Measurements from ENCODE around the gene IGF2R.
"Not testable (repeated sequence)": the region's sequence is repeated elsewhere in the genome, so short reads cannot be mapped to it uniquely, and the experiment has no call there.

IGF2R gene

DNA sequence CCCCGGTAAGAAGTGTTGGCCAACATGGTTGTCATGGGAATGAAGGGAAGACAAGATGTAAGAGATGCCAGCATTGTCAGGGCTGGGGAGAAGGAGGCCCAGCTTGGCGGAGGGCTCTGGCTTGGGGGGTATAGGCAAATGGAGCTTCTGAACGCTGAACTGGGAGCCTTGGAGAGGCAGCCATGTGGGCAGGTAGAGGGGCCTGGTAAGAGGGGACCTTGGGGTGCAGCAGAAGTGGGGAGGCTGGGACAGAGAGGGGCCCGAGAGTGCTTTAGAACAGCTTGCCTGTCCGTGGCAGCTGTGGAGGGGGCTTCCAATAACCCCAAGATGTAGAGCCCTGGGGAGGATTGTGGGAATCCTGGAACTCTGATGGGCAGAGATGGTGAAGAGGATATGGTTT lies 155.7 kb downstream of the IGF2R start:
- DNase-seq (ENCODE audit: low read depth in 3 of 3), result no peak

GRCh38 chr6:160125105-160125504 lies 156.2 kb downstream of the IGF2R start:
- DNase-seq (ENCODE audit: low read depth in 3 of 3), result not testable (repeated sequence)

DNA sequence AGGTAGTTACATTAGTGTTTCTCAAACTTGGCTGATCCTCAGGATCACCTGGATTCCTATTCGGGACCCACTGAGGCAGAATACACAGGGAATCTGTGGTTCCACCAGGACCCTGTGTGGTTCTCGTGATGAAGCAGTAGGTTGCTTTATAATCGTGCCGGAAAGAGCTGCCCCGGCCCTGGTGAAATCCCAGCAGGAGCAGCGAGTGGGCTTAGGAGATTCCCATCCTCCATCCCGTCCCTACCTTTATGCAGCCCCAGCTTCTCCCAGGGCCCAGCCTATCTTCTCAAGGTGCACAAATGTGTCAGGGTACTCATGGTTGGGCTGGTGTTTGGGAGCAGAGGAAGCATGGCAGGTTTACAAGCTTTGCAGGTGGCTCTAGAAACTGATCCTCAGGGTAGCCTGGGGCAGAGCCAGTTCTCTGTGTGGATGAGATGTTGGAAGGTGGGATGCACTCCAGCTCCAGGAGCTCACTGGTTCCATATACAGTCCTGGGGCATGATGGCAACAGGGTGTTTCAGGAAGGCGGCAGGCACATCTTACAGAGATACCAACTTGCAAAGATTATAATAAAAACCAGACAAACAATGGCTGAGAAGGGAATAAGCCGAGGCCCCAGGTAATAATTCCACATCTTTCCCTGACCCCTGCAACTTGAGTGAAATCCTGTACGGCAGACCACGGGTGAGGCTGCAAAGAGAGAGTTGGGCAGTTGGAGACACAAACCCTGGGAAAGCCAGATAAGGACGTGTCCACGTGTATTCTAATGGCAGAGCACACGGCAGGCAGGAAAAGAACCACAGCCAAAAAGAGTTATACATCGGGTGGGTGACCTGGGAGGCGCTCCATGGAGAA lies 158.6 kb downstream of the IGF2R start:
- no peak for DNase-seq (ENCODE audit: low read depth in 3 of 3)

DNA sequence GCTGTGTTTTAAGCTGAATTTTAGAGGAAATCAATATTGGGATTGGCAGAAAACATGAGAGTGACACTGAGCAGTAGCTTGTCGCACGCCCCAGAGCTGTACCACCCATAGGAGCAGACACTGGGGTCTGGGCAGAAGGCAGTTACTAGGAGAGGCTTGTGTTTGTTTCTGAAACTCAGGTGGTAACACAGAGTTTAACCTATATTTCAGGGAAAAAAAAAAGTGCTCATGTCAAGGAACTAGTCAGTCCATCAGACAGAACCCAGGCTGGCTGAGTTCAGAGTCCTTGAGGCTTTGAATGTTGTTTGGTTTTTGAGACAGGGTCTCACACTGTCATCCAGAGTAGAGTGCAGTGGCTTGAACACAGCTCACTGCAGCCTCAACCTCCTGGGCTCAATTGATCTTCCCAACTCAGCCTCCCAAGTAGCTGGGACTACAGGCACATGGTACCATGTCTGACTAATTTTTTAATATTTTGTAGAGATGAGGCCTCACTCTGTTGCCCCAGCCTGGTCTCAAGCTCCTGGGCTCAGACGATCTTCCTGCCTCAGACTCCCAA lies 159.3 kb downstream of the IGF2R start:
- no peak for DNase-seq (ENCODE audit: low read depth in 3 of 3)

DNA sequence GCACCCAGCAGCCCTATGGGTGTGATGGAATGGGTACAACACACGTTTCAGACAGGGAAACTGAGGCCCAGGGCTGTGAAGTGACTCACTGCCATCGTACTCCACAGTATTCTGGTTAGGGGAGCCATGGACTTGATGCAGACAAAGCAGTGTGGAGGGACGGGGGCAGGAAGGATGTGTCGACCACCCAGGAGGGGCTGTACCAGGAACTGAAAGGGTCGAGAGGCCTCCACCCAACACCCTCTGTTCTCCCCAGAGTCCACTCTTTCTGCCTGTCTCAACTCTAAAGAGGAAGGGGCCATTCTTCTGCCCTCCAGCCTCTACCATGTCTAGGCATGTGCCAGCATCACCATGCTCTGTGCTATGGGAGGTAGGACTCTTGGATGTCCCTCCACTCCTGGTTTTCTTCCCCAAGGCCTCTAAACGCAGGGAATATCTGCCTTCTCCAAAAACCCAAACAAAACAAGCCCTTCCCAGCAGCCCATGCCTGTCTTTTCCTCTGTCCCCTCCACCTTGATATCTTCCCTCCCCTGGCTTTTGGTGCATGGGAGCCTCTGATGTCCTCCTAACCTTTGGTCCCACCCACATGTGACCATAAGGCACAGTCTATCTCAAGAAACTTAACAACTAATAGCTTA lies 160.1 kb downstream of the IGF2R start:
- DNase-seq (ENCODE audit: low read depth in 3 of 3), result no peak

DNA sequence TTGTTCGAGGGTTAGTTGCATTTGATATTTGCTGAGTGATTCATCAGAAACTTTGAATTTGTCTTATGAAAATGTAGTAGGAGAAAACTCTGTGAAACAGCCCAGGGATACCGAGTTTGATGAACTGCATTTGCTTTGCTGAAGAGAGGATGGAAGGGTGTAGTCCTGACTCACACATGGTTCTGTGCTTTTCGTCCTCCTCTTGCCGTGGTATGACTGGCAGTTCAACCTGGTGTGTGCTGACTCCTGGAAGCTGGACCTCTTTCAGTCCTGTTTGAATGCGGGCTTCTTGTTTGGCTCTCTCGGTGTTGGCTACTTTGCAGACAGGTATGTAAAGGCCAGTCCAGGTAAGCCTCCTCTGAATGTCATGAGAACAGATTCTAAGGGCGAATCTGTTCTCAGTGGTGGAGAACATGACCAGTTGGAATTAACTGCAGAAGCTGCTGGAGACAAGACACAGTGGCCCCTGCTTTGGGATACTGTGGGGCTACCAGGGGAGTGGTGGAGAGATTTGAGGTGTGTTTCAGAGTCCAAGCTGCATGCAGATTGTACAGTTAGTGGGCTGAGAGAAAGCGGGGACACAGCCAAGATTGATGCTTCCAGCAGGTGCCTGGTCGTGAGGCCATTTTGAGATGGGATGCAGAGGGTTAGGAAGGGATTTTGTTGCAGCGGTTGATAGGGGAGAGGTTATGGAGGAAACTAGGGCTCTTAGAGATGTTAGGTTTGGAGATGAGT lies 161.2 kb downstream of the IGF2R start:
- DNase-seq (ENCODE audit: low read depth in 3 of 3), result no peak

DNA sequence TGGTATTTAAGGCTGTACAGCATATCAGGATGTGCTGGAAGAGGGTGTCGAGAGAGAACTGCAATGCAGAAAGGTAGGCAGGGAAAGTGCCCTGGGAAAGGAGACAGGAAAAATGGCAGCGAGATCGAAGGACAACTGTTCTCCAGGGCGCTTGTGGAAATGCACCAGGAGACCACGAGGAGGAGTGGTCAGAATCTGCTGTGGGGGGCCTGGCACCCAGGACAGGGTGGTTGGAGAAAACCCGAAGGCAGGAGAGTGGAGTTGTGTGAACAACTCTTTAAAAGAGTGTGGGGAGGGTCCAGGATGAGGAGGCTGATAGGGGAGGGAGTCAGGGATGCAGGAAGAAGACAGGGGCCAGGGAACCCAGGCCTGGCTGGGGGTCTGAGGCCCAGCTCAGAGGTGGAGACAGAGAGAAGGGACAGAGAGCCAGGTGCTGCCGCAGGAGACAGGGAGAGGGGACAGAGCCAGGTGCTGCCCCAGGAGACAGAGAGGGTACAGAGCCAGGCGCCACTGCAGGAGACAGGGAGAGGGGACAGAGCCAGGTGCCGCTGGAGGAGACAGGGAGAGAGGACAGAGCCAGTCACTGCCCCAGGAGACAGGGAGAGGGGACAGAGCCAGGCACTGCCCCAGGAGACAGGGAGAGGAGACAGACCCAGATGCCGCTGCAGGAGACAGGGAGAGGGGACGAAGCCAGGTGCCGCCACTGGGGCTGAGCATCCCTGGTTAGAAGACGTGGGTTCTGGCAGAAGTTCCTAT lies 162.0 kb downstream of the IGF2R start:
- DNase-seq (ENCODE audit: low read depth in 3 of 3), result no peak

DNA sequence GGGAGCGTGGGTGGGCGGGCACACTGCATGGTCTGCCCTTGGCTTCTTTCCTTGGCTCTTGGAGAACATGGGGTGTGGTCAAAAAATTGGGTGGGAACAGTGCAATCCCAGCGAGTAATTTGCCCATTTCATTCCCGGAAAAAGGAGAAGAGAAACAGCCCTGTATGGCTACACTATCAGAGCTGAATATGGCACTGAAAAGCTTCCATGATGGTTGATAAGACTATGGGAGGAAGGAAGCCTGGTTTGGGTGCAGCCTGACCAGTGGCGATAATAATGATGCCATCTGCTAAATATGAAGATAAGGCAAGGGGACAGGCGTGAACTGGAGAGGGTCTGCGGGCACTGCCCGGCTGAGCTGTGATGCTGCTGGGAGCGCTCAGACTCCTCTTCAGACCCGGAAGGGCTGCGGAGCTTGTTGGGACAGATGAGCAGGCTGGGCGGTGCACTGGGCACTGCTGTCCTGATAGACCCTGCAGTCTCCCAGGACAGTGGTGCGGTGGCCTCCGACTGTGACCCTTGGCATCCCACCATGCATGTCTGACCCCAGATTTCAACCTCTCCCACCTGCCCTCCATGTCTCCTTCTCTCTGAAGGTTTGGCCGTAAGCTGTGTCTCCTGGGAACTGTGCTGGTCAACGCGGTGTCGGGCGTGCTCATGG lies 162.9 kb downstream of the IGF2R start:
- DNase-seq (ENCODE audit: low read depth in 3 of 3), result no peak

DNA sequence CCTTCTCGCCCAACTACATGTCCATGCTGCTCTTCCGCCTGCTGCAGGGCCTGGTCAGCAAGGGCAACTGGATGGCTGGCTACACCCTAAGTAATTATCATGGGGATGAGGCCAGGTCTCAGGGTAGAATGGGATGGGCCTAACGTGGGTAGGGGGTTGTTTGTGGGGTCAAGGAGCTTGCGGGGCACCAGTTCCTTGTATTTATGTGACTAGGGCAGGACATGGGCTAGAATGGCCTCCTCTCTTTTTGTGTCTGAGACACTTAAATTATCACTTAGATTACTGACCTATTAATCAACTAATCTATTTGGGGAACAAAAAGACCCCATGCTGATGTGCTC lies 163.4 kb downstream of the IGF2R start:
- no peak for DNase-seq (ENCODE audit: low read depth in 3 of 3)

- DNase-seq (ENCODE audit: low read depth in 3 of 3), result no peak
Measured at GRCh38 chr6:160132776-160133338, 164.0 kb downstream of the IGF2R start.

DNA sequence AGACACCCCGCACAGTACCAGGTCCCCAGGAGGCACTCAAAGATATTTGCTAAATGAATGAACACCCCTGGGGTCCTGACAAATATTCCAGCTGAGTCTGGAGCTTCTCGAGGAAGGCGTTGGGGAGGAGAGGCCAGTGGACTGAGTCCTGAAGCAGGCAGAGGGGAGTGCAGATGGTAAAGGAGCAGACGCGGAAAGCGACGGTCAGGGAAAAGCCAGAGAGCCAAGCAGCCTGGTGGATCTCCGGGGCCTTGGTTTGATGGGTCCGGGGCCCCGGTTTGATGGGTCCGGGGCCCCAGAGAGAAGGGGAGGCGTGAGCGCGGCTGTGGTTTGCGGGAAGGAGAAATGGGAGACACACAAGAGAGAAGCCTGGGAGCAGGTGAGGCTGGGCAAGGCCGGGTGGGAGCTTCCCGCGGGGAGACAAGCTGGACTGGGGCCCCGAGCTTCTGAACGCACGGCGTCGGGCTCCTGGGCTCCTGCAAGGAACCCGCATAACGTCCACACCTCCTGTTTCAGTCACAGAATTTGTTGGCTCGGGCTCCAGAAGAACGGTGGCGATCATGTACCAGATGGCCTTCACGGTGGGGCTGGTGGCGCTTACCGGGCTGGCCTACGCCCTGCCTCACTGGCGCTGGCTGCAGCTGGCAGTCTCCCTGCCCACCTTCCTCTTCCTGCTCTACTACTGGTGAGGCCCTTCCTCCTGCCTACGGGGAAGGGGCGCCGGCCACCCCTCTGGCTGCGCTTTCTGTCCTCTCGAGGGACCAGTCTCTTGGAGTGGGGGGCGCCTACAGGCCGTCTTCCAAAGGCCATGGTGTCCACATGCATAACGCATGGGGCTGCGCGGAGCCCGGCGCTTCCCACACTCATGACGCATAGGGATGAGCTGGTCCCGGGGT lies 164.8 kb downstream of the IGF2R start:
- DNase-seq (ENCODE audit: low read depth in 3 of 3), result no peak

DNA sequence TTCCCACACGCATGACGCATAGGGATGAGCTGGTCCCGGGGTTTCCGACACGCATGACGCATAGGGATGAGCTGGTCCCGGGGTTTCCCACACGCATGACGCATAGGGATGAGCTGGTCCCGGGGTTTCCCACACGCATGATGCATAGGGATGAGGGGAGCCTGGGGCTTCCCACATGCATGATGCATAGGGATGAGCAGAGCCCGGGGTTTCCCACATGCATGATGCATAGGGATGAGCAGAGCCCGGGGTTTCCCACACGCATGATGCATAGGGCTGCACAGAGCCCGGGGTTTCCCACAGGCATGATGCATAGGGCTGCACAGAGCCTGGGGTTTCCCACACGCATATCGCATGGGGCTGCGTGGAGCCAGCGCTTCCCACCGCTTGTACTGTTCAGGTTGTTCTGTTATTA lies 165.5 kb downstream of the IGF2R start:
- DNase-seq (ENCODE audit: low read depth in 3 of 3), result peak; percentile 5 to 24 (median 8)

GRCh38 chr6:160134779-160135547 lies 166.1 kb downstream of the IGF2R start:
- DNase-seq (ENCODE audit: low read depth in 3 of 3), result no peak

DNA sequence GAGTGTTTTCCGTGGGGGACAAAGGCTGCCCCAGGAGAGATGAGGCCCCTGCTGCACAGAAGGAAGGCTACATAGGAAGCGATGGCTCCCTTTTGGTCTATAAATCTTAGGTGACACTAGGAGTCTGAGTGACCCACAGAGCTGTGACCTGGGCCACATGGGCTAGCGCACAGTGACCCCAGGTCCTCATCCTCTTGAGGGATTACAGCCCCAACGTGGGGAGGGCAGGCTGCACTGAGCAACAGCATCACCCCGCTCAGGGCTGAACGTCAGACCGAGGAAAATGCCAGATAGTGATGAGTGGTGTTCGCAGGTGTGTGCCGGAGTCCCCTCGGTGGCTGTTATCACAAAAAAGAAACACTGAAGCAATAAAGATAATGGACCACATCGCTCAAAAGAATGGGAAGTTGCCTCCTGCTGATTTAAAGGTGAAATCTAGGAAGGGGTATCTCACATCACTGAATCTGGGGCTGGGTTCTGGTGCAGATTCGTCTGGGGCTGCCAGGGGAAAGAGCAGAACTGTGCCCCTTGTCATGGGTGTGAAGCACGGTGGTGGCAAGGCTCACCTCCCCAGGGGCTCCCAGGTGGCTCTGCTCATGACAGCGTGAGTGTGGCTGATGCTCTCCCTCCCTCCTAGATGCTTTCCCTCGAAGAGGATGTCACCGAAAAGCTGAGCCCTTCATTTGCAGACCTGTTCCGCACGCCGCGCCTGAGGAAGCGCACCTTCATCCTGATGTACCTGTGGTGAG lies 167.2 kb downstream of the IGF2R start:
- DNase-seq (ENCODE audit: low read depth in 3 of 3), result no peak

DNA sequence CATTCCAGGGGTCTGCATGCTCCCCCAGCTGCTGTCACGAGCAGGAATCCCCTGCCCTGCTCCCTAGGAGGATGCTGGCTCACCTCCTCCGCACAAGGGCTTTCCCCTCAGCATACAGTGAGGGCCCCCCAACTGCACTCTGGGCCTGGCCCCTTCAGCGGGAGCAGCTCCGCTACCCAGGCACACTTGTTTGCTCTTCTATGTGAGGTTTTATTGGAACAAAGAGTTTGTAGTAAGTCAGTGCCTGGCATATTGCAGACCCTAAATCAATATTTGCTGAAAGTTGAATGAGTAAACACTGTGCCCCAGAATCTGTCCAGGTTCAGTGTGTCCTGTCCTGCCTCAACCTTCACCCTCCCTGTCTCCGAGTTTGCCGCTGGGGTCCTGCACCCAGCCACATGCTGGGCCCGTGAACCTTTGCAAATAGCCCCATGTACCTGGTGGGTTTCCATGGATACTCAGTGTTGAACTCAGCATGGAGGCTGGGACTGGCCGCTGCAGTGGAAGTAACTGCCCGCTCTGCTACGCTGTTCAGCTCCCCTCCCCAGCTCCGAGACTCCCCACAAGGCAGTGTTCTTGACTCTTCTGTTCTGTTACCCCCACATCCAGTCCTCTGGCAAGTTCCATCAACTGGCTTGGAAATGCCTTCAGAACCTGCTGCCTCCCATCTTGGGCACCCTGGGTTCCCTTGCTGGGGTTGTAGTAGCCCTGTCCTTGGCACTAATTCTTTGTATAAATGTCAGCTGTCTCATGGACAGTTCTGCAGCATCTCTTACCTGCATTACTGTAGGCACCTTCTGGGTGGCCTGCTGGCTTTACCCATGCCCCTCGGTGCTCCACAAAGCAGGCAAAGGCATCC lies 168.5 kb downstream of the IGF2R start:
- DNase-seq (ENCODE audit: low read depth in 3 of 3), result no peak

GRCh38 chr6:160137989-160138835 lies 169.3 kb downstream of the IGF2R start:
- DNase-seq (ENCODE audit: low read depth in 3 of 3), result peak; percentile 41 to 47 (median 43)
